ENCODE results near the gene H2BK1.

- TF ChIP-seq CTCF (IDR thresholded peaks at IDR 0.05; ENCODE audit: low read depth, low read length, poor library complexity, severe bottlenecking) (no peak), EZH2phosphoT487 (IDR thresholded peaks at IDR 0.05; ENCODE audit: borderline replicate concordance, low read length) (no peak)
Measured at GRCh38 chr7:151254316-151254715, 44.0 kb upstream of the H2BK1 start.

All from DOHH2 (cell line).